DMS 273 treated with DMSO at 0.1 percent for 48 hours (cell line): ENCODE measurements around the gene MAN1A2.
"Not testable (repeated sequence)": the region's sequence is repeated elsewhere in the genome, so short reads cannot be mapped to it uniquely, and the experiment has no call there.

ENCODE experiments used
- DNase-seq: peaks from one replicate; lab custom pipeline; 2025; lab: John Stamatoyannopoulos, UW

The MAN1A2 gene

GRCh38 chr1:117367046-117368025 is at the start of gene MAN1A2:
MAN1A2 (plus strand) TSS chr1:117367449; CDS start chr1:117368184, 735 bp downstream.
- peak; percentile 33 for DNase-seq

- no peak for DNase-seq
Measured at GRCh38 chr1:117318011-117318410, 49.2 kb upstream of the MAN1A2 start.

- no peak for DNase-seq
Measured at GRCh38 chr1:117318426-117318825, 48.8 kb upstream of the MAN1A2 start.

- no peak for DNase-seq
Measured at GRCh38 chr1:117320515-117320914, 46.7 kb upstream of the MAN1A2 start.

GRCh38 chr1:117321680-117322609 is 45.3 kb upstream of the MAN1A2 start:
- no peak for DNase-seq

- DNase-seq: no peak
Measured at GRCh38 chr1:117324357-117324756, 42.9 kb upstream of the MAN1A2 start.

- not testable (repeated sequence) for DNase-seq
Measured at GRCh38 chr1:117326035-117326434, 41.2 kb upstream of the MAN1A2 start.

GRCh38 chr1:117327011-117327410 is 40.2 kb upstream of the MAN1A2 start:
- no peak for DNase-seq

- DNase-seq: no peak
Measured at GRCh38 chr1:117335376-117336086, 31.7 kb upstream of the MAN1A2 start.

GRCh38 chr1:117336088-117336817 is 31.0 kb upstream of the MAN1A2 start:
- no peak for DNase-seq

- peak; percentile 27 for DNase-seq
Measured at GRCh38 chr1:117339866-117340700, 27.2 kb upstream of the MAN1A2 start.

GRCh38 chr1:117341123-117341522 is 26.1 kb upstream of the MAN1A2 start:
- DNase-seq: no peak

- no peak for DNase-seq
Measured at GRCh38 chr1:117342397-117342796, 24.9 kb upstream of the MAN1A2 start.

GRCh38 chr1:117346206-117346928 is 20.9 kb upstream of the MAN1A2 start:
- no peak for DNase-seq

- no peak for DNase-seq
Measured at GRCh38 chr1:117347907-117348306, 19.3 kb upstream of the MAN1A2 start.

GRCh38 chr1:117352695-117353094 is 14.6 kb upstream of the MAN1A2 start:
- DNase-seq: not testable (repeated sequence)

- DNase-seq: not testable (repeated sequence)
Measured at GRCh38 chr1:117357833-117358603, 9.2 kb upstream of the MAN1A2 start.

- DNase-seq: not testable (repeated sequence)
Measured at GRCh38 chr1:117358604-117358887, 8.7 kb upstream of the MAN1A2 start.
